ENCODE measurements around the gene DISC1. TPM values are rescaled to one million over a fixed set of nuclear protein-coding genes. Genes with fewer than 3 reads are reported as not detected.

Gene DISC1
- total RNA-seq, 1 experiment from 2014 or later = 1.8 TPM

DNA sequence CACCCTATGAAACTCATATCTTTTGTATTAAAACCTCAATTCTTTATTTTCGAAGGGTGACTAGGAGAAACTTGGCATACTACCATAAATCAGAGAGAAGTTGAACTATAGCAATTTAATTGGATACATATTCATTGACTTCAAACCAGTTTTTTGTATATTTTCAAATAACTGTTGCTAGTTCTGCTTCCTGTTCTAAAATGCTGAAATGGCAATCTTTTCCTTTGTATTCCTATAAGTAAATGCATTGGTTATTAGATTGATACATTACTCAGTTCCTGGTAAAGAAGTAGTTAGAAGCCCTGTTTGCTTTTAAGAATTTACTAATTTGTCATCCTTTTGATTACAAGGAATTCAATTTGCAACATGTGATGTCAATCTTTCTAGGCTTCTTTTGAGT is 200.0 kb downstream of the DISC1 start (continued):
- TF ChIP-seq SIN3A (IDR thresholded peaks at IDR 0.05; ENCODE audit: low read depth) (no peak), ZFX (IDR thresholded peaks at IDR 0.05) (no peak)

DNA sequence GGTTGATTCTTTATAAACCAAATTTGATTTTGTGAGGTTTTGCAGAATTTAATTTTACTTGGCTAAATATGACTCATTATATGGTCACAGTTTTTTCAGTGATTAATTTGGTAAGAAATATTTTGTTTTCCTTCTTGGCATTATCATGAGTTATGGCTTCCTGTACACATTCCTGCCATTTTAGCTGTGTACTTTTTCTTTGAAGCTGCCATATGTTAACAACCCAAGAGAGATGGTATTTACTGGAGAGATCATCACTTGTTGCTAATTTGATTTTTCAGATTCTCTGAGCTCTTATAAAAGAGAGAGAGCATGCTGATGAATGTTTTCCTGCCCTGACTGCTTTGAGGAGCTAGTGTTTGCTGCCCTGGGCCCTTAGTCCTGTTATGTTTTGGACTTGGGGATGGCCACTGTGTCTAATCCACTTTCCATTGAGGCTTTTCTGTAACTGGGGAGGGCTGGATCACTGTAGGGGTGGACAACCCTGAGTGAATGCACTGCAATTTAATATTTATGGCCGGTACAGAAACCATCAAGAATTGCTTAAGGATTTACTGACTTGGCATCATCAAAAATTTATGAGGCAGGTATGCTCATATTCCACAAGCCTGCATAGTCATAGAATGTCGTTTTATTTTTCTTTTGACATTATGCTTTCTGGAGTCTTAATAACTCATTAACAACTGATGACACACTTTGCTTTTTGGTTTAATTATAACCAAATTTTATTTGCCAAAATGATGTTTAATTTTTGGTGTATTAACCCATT is 200.9 kb downstream of the DISC1 start:
- peak; percentile 53 for ATAC-seq
- DNase-seq (ENCODE audit: low read depth, low spot score) = no peak
- RAD21 ChIA-PET (ENCODE audit: low non-redundant PET in 1 of 2, low total read pairs in 2 of 2, uncharacterized antibody in 2 of 2, unreplicated experiment in 2 of 2) = no interaction called here
- H3K9me2 ChIP-seq (ENCODE audit: insufficient read depth) = no peaks in the 10 kb centered on the region
- peak overlapping the region in 1 of 2 experiments; percentile 9; a peak in 2 of 4 replicates for H3K4me3 ChIP-seq (replicated peaks in 1 of 2; ENCODE audit: low read depth in 1 of 2, low read length in 2 of 2)
- CTCF ChIA-PET = no interaction called here
- H3K9me3 ChIP-seq (ENCODE audit: control insufficient read depth in 1 of 2, insufficient read depth in 1 of 2, low read depth in 1 of 2, low read length in 2 of 2) = no peaks in the 10 kb centered on the region
- intact Hi-C loops (cut with micrococcal nuclease) = no loop called here
- H3K4me2 ChIP-seq (ENCODE audit: low read length) = peak overlapping the region; percentile 54
- H3K36me3 ChIP-seq (ENCODE audit: control insufficient read depth in 1 of 2, insufficient read depth in 2 of 2, low read length in 2 of 2) = no peaks in the 10 kb centered on the region
- H3K4me1 ChIP-seq (ENCODE audit: control insufficient read depth in 1 of 2, insufficient read depth in 2 of 2, low read length in 2 of 2) = peaks cover 21 to 24% of the 10 kb centered on the region in 2 experiments
- H2AFZ ChIP-seq (ENCODE audit: low read depth, low read length, poor library complexity, severe bottlenecking) = peak overlapping the region; percentile 41
- TF ChIP-seq SIN3A (IDR thresholded peaks at IDR 0.05; ENCODE audit: low read depth) (no peak), FOSL1 (IDR thresholded peaks at IDR 0.05; ENCODE audit: low read depth) (peak; percentile 53; the same call in 1 of the 2 replicates), JUND (IDR thresholded peaks at IDR 0.05) (peak; percentile 29; the same call in 1 of the 2 replicates), SRF (IDR thresholded peaks at IDR 0.05; ENCODE audit: low read depth) (no peak), TCF7L2 (IDR thresholded peaks at IDR 0.05; ENCODE audit: borderline replicate concordance, extremely low read depth, insufficient read depth, insufficient read length) (no peak), ELF1 (IDR thresholded peaks at IDR 0.05; ENCODE audit: borderline replicate concordance, low read depth) (no peak)
- TF ChIP-seq, protein P1, sequence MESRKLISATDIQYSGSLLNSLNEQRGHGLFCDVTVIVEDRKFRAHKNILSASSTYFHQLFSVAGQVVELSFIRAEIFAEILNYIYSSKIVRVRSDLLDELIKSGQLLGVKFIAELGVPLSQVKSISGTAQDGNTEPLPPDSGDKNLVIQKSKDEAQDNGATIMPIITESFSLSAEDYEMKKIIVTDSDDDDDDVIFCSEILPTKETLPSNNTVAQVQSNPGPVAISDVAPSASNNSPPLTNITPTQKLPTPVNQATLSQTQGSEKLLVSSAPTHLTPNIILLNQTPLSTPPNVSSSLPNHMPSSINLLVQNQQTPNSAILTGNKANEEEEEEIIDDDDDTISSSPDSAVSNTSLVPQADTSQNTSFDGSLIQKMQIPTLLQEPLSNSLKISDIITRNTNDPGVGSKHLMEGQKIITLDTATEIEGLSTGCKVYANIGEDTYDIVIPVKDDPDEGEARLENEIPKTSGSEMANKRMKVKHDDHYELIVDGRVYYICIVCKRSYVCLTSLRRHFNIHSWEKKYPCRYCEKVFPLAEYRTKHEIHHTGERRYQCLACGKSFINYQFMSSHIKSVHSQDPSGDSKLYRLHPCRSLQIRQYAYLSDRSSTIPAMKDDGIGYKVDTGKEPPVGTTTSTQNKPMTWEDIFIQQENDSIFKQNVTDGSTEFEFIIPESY (IDR thresholded peaks at IDR 0.05; ENCODE audit: extremely low read depth, insufficient replicate concordance, low read length) = no peak
- POLR2A ChIA-PET = no interaction called here
- no peaks in the 10 kb centered on the region for H3K27me3 ChIP-seq (ENCODE audit: insufficient read depth, low read length)
- H4K20me1 ChIP-seq (ENCODE audit: insufficient read depth) = no peaks in the 10 kb centered on the region
- no TSS peak for BruUV-seq (replicated peaks)
- no peaks in the 10 kb centered on the region for H3K79me2 ChIP-seq (ENCODE audit: insufficient read depth, low read length)
- H3K9ac ChIP-seq (ENCODE audit: low read length) = no peak overlapping the region
- peak overlapping the region; percentile 33; the same call in 1 of the 2 replicates for H3K27ac ChIP-seq (ENCODE audit: low read depth, low read length)
